Measurements from ENCODE around the gene DPPA2. TPM values are rescaled to one million over a fixed set of nuclear protein-coding genes. Genes with fewer than 3 reads are reported as not detected.
A peak's percentile ranks its signal among the peaks of the same experiment; 100 is the strongest.
"Not testable (repeated sequence)": the region's sequence is repeated elsewhere in the genome, so short reads cannot be mapped to it uniquely, and the experiment has no call there.

DPPA2 gene, protein sequence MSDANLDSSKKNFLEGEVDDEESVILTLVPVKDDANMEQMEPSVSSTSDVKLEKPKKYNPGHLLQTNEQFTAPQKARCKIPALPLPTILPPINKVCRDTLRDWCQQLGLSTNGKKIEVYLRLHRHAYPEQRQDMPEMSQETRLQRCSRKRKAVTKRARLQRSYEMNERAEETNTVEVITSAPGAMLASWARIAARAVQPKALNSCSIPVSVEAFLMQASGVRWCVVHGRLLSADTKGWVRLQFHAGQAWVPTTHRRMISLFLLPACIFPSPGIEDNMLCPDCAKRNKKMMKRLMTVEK
- polyA plus RNA-seq (ENCODE audit: insufficient read length in 12 of 12) = not detected
- long read RNA-seq, donor 1 = 0 reads
- long read RNA-seq, donor 2 = 0 reads
- long read RNA-seq, donor 3 = 0 reads
- long read RNA-seq, donor 4 = 0 reads
- long read RNA-seq, donor 5 = 0 reads
- long read RNA-seq, donor 6 = 0 reads
- long read RNA-seq, donor 7 = 0 reads
- long read RNA-seq, donor 8 = 0 reads
- long read RNA-seq, donor 9 = 0 reads
- long read RNA-seq, donor 10 = 0 reads
- long read RNA-seq, donor 11 = 0 reads

- DNase-seq = no peak
Observed at GRCh38 chr3:109316162-109316730, at the start of gene DPPA2. Gene DPPA2 (minus strand): TSS chr3:109316517. CDS start chr3:109314542, 1,975 bp downstream.

DNA sequence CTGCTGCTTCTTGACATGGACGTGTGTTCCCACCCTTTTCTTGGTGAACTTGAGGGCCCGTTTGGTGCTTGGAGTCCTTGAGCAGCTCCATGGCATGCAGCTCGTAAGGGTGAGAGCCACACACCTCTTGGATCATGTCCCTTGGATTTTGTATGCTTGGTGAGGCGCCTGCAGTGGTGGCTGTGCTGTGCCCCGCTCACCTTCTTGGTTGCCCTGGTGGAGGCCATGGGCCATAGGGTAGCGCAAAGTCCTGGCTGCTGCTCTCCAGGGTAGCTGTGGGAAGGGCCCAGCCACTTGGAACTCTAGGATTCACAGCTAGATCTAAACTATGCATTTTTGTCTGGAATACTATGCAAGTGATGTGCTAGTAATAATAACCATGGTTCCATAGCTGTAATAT lies 47.8 kb upstream of the DPPA2 start:
- no peak for DNase-seq

DNA sequence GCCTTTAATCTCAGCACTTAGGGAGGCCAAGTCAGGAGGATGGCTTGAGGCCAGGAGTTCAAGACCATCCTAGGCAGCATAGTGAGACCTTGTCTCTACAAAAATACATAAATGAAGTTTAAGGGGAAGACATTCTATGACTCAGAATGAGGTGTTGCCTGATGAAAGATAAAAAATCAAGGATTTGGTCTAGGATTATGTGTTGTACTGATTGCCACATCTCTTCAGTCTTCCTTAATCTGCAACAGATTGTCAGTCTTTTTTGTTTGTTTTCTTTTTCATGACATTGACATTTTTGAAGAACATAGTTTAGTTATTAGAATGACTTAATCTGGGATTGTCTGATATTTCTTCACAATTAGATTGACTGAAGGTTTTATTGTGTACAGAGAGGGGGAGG lies 47.3 kb upstream of the DPPA2 start:
- DNase-seq = no peak

GRCh38 chr3:109362823-109363222 lies 46.5 kb upstream of the DPPA2 start:
- DNase-seq = no peak

- DNase-seq = not testable (repeated sequence)
Observed at GRCh38 chr3:109358809-109359208, 42.5 kb upstream of the DPPA2 start.

- DNase-seq = no peak
Observed at GRCh38 chr3:109356442-109357155, 40.3 kb upstream of the DPPA2 start.

- DNase-seq = no peak
Observed at GRCh38 chr3:109355625-109356441, 39.5 kb upstream of the DPPA2 start.

- no peak for DNase-seq
Observed at GRCh38 chr3:109353057-109353456, 36.7 kb upstream of the DPPA2 start.

DNA sequence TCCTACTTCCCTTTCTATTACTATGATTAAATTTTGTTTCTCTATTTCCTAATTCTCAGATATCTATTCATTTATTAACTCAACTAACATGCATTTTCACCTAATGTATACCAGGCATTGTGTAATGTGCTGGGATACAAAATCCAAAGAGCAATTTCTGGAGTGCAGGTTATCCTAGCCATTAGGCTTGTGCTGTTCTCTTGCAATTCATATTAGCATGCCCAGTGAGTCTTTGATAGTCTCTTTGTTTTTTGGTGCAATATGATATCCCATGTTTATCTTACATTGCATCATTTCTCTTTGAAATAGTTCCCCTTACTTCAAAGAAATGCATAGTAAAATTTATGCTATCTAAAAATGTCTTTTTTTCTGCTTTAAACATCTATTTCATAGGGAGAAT lies 34.9 kb upstream of the DPPA2 start:
- no peak for DNase-seq

DNA sequence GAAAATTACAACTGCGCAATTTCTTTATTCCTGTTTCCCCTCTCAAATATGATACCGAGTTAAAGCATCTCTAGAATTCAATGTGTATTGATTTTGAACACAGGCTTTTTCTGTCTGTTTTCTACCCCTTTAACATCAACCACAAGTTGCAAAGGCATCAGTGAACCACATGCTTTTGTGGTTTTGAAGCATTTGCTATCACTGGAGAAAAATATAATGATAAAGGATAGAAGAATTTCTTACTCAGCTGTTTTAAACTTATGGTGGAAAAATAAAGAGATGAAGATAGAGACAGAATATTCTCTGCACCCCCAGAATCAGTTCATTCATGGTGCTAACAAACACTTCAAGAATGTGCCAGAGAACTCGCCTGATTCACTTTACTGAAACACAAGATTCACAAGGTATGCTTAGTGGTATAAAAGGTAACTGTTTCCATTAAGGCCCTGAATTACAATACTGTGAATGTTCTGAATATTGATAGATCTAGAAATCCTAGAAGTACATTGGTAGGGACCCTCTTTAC lies 30.5 kb upstream of the DPPA2 start:
- no peak for DNase-seq

GRCh38 chr3:109346099-109346498 lies 29.8 kb upstream of the DPPA2 start:
- no peak for DNase-seq

DNA sequence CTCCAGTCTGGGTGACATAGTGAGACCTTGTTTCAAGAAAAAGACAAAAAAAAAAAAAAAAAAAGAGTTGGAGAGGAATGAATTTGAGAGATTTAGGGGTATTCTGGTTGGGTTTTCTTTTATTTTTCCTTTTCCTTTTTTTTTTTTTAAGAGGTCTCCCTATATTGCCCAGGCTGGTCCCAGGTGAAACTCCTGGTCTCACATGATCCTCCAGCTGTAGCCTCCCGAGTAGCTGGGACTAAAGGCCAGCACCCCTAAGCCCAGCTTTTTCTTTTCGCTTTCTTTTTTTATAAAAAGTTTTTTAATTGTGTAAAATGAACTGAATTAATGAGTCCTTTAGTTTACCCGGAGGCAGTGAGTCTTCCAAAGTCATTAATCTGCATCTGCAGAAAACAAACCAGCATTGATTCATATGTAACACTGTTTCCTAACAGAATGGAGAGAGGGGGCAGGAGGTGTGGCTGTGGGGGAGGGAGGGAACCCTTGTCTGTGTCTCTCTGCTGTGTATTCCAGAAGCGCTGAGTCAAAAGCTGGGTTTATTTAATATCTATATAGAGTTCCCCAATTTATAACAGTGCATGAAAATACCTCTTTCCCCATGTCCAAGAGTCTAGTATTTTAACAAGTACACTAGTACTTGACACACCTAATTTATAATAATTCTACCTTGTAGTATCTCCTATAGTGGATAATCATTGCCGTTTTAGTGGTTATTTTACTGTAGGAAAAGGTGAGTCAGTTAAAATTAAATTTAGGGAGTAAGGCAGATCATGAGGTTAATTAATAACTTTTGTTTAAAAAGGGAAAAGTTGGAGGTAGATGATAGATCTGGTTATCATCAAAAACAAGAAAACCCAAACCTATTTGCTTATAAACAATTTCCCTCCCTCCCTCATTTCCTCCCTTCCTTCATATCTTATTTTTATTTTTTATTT lies 23.7 kb upstream of the DPPA2 start:
- no peak for DNase-seq

GRCh38 chr3:109339197-109339596 lies 22.9 kb upstream of the DPPA2 start:
- no peak for DNase-seq

DNA sequence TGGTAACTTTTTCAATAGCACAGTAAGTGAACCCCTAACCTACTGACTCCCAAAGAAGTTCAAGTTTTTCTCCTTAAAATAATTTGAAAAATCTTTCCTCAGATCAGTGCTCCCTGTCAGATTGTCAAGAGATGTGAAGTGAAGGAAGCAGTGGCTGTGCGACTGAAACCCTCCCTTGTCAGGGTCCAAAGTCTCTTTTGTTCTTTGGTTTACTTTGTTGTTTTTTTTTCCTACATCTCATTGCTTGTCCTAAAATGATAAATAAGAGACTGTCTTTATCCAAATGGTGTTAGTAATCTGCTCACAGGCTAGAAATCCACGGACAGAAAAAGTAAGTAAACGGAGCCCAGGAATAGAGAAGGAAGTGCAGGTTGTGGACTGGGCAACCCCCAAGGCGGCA lies 22.0 kb upstream of the DPPA2 start:
- DNase-seq = no peak

GRCh38 chr3:109337393-109337792 lies 21.1 kb upstream of the DPPA2 start, which contains the start of gene DPPA4:
Gene DPPA4 (minus strand): TSS chr3:109337546. CDS start chr3:109337517, 29 bp downstream.
- DNase-seq = no peak

DNA sequence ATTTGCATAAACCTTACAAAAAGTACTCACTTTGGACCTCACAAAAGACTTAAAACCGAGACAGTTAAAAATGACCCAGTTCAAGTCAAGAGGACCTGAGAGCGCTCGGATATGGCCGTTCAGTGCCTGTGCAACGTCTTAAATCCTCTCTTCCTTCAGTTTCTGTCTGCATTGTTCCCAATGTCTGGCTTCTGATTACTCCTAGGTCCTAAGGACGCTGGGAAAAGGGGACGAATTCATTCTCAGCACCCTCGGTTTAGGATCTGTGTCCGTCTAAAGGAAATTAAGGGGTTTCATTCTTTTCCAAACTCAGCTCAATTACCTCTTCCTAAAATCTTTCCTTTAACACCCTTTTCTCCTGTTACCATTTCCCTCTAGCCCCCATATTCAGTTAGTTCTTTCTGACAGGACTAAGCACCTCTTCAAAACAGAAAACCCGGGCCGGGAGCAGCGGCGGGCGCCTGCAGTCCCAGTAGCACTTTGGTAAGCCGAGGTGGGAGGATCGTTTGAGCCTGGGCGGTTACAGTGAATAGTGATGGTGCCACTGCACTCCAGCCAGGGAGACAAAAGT lies 20.1 kb upstream of the DPPA2 start:
- peak; percentile 35 for DNase-seq

DNA sequence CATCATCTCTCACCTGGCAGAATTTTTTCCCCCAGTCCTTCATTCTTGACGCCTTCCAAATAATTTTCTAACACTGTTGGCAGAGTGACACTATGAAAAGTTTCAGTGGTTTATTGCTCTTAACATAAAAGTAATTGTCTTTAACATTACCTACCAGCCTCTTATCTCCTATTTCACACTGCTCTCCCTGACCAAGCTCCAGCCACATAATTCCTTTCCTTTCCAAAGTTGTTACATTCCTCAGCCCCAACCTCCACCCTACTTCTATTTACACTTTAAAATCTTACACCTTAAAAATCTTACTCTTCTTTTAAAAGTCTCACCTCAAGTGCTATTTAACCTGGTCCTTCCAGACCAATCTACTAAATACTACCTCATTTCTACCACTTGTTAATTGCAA lies 18.3 kb upstream of the DPPA2 start:
- DNase-seq = no peak

DNA sequence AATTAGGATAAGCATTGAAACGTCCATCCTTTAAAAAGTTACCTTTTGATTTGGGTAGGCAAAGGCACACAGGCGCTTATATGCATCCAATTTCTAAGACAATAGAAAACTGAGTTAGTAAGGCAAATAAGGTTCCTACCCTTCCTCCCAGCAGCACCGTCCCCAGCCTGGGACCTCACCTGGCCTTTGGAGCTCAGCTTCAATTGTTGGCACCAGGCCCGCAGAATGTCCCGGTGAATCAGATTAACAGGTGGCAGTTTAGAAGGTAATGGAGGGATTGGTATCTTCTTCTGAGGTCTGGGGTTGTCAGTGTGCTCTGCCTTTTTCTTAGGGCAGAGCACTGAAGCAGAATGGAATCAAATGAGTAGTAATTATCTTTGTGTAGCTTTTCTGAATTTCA lies 15.4 kb upstream of the DPPA2 start:
- no peak for DNase-seq

- DNase-seq = no peak
Observed at GRCh38 chr3:109330405-109330804, 14.1 kb upstream of the DPPA2 start.

GRCh38 chr3:109328202-109328601 lies 11.9 kb upstream of the DPPA2 start:
- DNase-seq = no peak
